Renal cortex interstitium (tissue), 11 donors: Measurements from ENCODE around the gene UBIAD1. TPM values are rescaled to one million over a fixed set of nuclear protein-coding genes. Genes with fewer than 3 reads are reported as not detected.
"Not testable (repeated sequence)": the region's sequence is repeated elsewhere in the genome, so short reads cannot be mapped to it uniquely, and the experiment has no call there.

ENCODE experiments used
- DNase-seq, 11 donors: peaks; one replicate each; pipeline ENCODE4 v3.0.0-alpha.2; 2013; ENCODE audit warnings: low read depth in 9 of 11, low spot score in 4 of 11; ENCODE audit errors: extremely low read depth in 1 of 11
- polyA plus RNA-seq, 3 donors: library from polyadenylated mRNA; unstranded; fragments of 120-200 nt; gene quantifications; one replicate each; pipeline ENCODE4 v1.2.1, GENCODE V29; 2013; ENCODE audit not compliant: insufficient read length in 3 of 3

UBIAD1 gene
- polyA plus RNA-seq, 3 donors = 15.1 to 15.9 (median 15.5) TPM

DNA sequence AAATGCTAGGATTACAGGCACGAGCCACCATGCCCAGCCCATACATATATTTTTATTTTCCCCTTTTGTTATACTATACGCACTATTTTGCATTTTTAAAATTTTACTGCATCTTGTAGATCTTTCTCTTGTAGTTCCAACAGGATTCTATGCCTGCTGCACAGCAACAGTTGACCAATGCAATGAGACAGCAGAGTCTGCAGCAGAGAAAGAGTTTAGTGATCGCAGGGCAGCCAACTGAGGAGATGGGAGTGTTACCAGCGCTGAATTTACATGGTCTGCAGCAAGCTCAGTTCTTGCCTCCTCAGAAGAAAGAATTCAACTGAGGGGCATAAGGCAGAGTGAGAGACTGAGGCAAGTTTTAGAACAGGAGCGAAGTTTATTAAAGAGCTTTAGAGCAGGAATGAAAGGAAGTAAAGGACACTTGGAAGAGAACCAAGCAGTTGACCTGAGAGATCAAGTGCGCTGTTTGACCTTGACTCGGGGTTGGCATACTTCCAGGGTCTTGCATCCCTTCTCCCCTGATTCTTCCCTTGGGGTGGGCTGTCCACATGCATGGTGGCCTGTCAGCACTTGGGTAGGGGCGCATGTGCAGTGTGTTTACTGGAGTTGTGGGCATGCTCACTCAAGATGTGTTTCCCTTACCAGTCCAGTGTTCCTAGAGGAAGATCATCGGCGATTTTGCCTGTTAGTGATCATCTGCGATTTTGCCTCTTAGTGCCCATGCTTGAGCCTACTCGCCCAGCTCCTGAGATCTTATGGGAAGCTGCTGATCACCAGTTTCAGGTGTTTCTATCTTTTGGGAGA, 6.5 kb upstream of the UBIAD1 start:
- no peak for DNase-seq

DNA sequence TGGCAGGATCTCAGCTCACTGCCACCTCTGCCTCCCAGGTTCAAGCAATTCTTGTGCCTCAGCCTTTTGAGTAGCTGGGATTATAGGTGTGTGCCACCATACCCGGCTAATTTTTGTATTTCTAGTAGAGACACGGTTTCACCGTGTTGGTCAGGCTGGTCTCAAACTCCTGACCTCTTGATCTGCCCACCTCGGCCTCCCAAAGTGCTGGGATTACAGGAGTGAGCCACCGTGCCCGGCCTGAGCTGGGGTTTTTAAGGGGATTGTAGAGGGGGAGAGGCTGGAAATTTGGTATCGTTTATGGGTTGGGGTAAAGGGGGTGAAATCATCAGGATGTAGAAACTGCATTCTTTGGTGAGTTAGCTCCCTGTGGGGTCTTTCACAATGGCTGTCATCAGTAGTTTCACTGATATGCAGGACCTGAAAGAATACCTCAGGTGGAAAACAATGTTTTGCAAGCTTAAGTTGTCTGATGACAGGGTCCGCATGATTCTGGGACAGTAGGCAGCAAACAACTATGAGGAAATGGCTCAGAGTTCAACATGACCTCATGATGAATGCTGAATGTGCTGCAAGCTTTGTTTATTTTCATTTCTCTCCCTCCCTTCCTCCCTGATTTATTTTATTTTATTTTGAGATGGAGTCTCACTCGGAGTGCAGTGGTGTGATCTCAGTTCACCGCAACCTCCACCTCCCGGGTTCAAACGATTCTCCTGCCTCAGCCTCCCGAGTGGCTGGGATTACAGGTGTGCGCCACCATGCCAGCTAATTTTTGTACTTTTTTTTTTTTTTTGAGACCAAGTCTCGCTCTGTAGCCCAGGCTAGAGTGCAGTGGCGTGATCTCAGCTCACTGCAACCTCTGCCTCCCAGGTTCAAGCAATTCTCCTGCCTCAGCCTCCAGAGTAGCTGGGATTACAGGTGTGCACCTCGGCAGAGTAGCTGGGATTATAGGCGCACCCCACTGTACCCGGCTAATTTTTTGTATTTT, 5.4 kb upstream of the UBIAD1 start:
- DNase-seq = not testable (repeated sequence)

DNA sequence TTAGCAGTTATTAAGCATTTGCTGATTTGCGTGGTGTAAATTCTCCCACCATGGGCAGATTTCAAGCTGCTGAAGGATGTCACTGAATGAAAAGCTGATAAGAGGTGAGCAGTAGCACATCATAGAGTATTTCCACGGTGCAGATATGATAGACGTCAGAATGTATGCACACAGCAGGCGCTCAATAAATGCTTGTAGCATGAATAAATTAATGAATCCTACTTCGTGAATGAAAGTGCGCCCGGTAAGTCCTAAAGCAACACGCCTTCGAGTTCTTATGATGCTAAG, 510 bp upstream of the UBIAD1 start:
- no peak for DNase-seq

DNA sequence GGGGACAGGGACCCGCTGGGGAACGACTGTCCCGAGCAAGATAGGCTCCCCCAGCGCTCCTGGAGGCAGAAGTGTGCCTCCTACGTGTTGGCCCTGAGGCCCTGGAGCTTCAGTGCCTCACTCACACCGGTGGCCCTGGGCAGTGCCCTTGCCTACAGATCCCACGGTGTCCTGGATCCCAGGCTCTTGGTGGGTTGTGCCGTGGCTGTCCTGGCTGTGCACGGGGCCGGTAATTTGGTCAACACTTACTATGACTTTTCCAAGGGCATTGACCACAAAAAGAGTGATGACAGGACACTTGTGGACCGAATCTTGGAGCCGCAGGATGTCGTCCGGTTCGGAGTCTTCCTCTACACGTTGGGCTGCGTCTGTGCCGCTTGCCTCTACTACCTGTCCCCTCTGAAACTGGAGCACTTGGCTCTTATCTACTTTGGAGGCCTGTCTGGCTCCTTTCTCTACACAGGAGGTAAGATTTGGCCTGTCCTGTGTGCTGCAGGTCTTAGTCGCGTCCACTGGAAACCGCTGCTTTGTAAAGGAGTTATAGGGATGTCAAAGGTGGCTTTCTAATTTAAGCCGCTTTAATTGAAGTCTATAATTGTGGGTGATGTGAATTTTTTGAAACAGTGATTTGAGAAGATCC, 717 bp downstream of the UBIAD1 start:
- no peak for DNase-seq

DNA sequence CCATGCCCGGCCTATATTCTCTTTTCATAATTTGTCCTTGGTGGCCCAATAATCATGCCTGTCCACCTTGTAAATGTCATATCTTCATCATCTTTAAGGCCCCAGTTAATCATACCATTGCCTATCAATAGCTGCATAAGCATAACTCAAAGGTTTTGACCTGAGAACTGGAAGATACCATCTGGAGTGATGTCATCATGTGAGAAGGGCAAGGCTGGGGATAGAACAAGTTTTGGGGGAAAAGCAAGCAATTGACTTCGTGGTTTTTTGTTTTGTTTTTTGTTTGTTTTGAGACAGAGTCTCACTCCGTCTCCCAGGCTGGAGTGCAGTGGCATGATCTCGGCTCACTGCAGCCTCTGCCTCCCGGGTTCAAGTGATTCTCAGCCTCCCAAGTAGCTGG, 6.2 kb downstream of the UBIAD1 start:
- no peak for DNase-seq

DNA sequence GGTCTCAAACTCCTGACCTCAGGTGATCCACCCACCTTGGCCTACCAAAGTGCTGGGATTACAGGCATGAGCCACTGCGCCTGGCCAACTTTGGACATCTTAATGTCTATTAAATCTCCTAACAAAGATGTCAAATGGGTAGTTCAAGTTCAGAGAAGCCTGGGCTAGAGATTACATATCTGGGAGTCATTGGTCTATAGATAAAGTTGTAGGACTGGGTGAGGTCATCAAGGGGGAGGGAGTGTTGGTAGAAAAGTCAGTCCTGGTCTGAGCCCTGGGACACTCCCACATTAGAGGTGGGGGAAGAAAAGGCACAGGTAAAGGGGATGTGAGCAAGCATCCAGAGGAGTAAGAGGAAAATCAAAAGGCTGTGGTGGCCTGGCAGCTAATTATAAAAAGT, 6.6 kb downstream of the UBIAD1 start:
- DNase-seq = no peak

DNA sequence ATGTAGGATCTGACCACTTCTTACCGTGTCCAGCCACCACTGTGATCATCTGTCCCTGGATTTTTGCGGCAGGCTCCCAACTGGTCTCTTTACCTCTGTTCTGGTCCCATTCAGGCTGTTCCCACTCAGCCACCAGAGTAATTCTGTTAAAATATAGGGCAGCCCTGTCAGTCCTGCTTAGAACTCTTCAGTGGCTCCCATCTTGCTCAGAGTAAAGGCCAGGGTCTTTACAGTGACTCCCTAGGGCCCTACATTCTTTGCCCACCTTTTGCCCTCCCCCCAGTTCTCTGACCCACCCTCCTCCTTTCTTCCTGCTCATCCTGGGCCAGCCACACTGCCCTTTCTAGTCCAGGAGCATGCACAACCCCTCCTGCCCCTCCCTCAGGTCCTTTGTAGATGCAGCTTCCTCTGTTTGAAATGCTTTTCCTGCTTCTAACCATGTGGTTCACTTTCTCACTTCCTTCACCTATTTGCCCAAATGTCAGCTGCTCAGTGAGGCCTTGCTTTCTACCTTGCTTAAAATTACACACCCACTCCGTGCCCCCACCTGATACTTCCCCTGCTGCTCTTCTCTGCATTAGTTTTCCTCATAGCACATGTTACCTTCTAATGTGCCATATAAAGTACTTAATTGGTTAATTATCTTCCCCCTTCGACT, 7.8 kb downstream of the UBIAD1 start:
- no peak for DNase-seq

DNA sequence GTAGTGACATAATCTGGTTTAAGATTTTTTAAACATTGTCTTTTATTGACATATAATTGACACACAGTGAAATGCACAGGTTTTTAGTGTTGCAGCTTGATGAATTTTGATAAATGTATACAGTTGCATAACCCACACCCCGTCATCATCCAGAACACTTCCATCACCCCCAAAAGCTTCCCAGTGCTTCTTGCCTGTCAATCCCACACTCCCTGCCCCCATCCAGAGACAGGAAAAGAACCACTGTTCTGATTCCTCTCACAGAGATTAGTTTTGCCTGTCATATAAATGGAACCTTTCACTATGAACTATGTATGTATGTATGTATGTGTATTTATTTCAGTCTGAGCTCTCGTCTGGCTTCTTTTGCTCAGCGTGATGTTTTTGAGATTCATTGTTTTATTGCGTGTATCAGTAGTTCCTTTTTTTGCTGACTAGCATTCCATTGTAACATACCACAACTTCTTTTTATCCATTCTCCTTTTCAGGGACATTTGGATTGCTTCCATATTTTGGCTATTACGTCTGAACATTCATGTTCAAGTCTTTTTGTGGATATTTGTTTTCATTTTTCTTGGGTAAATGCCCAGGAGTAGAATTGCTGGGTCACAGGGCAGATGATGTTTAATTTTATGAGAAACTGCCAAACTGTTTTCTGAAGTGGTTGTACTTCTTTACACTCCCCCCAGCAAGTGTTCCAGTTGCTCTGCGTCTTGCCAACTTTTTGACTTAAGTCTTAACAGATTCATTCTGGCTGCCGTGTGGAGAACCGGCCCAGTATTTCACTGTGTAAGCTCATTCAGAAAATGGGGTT, 8.7 kb downstream of the UBIAD1 start:
- DNase-seq = no peak

DNA sequence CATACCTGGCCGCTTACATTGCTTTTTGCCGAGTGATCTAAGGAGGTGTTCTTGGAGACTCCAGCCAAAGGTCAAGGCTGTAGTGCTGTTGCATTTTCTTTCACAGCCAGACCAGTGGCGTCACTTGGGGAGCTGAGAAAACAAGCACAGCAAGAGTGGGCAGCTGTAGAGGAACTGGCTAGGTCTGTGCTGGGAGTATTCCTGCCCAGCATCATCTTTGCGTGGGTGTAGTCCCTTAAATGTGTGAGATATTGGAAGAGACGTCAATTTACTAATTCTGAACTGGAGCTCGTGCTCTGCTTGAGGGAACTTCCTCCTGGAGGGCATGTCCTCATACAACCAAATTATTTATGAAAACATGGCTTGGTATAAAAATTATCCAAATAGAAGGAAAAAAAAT, 10.2 kb downstream of the UBIAD1 start:
- DNase-seq = no peak

DNA sequence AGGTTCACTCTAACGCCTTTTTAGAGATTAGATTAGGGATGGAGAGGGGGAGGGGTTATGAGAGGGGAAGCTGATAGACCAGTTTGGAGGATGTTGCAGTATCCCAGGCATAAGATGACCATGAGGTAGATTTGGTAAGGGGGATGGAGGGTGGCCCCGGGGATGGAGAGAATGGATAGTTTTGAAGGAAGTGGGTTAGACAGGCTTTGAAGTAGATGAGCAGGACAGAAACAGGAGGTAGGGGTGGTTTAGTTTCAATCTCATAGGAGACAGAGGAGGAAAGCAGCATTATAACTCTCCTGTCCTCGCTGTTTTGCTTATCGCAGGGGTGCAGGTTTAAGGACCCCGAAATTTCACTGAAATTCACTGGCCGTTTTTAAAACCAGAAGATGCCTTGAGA, 11.8 kb downstream of the UBIAD1 start:
- DNase-seq = no peak

DNA sequence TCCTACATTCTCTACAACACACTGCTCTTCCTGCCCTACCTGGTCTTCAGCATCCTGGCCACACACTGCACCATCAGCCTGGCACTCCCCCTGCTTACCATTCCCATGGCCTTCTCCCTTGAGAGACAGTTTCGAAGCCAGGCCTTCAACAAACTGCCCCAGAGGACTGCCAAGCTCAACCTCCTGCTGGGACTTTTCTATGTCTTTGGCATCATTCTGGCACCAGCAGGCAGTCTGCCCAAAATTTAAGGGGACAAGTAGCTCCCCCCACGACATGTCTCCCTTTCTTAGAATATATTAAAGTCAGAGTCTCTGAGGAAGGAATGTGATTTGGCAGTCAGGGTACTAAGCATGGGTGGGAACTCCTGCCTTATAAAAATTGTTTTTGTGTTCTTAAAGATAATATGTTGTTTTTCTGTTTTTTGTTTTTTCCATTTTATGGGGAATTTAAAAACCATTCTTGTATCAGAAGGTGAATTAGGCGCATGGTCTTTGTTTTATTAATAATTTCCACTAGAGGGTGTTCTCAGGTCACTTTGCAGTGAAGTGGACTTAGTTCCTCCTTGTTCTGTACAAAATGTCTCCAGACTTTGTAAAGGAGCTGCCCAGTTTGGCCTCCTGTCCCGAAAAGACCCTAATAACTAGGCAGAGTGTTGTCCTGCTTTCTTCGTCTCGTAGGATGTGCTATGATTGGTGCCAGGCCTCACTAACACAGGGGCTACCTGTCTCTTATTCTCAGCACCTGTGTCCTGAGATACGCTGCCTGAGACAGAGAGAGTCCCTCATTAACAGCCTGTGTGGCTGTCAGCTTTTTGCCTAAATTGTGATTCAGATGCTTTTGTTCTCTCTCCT, 13.1 kb downstream of the UBIAD1 start:
- no peak for DNase-seq

DNA sequence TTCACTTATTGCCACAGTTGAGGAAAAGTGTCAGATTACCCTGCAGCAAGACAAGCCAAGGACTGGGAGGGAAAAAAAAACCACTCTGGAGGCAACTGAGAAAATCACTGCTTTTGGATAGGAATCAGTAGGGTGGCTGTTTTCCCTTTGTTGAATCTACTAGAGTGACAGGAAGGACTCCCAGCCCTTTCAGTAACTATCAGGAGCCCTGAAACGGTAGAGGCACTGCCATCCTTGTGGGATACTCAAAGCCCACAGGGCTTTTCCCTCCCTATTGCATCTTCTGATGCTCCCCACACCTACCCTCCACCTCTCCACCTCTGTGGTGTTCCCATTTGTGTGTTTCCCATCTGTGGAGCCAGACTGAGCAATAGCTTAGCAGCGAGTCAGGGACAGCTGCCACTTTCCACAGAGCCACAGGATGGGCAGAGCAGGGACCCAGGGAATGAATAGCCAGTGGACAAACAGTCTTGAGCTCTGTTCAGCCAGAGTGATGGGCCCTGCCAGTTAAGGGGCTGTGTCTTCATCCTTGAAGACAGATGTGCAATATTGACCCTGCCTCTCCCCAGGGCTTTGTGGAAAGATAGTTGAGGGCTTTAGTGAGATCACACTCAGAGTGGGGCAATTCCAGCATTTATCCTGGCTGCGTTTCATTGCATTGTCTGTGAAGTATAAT, 13.9 kb downstream of the UBIAD1 start:
- DNase-seq = no peak

DNA sequence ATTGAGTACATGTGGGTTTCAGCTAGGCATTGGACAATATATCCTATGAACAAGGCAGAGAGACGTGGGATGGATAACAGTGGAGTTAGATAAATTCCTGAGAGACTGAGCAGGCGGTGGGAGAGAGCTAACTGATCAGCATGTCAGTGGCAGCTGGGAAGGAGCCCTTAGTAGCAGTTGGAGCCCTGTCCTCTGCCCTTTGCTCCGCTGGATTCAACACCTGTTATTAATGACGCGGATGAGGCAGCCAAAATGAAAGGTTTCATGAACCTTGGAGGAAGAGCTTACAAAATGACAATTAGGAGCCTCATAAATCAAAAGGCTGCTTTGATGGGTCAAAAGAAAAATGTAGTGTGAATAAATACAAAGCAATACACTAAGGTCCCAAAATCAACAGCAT, 16.1 kb downstream of the UBIAD1 start:
- DNase-seq = no peak

DNA sequence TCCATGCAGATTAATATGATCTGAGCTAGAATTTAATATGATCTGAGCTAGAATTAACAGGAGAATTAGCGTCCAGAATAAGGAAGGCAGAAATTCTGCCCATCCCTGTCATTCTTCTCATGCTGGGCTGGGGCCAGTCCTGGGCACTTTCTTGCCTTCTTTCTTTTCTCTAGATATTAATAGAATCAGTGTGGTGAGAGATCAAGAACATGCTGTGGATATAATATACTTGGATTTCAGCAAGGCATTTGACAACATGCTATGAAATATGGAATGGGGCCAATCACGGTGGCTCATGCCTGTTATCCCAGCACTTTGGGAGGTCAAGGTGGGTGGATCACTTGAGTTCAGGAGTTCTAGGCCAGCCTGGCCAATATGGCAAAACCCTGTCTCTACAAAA, 18.1 kb downstream of the UBIAD1 start:
- no peak for DNase-seq

DNA sequence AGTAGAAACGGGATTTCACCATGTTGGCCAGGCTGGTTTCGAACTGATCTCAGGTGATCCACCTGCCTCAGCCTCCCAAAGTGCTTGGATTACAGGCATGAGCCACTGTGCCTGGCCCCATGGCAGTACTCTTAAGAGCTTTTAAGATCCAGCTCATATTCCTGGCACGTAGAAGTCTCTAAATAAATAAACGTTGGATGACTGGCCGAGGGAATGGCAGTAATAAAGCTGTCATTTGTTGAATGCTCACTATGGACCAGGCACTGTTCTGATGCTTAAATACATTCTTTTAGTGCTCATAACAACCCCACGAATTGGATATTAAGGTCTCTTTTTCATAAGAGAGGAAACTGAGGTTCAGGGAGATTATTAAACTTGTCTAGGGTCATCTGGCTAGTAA, 20.9 kb downstream of the UBIAD1 start:
- no peak for DNase-seq

DNA sequence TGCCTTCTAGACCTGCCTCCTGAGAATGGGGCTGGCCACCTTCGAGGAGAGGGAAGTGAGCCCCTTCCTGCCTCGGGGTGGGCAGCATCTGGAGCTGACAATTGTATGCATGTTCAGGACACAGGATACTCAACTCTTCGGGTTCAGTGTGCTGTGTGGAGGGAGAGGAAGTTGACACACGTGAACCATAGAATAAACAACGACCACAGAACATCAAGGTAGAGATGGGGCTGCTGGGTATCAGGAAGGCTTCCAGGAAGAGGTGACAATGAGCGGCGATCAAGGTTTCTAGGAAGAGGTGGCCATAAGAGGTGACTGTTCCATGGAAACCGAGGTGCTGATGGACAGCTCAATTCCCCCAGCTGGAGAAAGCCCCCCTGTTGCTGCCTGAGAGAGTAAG, 22.0 kb downstream of the UBIAD1 start:
- no peak for DNase-seq

DNA sequence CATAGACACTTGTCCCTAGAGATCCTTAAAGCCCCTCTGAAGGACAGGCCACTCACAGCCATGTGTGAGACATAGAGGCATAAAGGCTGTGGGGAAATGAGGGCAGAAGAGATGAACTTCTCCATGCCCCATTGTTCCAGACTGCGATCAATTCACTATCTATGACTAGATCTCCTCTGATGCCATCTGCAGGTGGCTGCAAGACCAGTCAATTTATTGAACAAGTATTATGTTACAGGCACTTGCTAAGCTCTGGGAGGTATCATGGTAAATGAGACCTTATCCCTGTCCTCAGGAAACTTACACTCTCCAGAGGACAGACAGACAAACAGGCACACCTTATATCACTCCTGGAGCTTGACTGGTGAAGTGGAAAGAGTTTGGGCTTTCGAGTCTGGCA, 22.9 kb downstream of the UBIAD1 start:
- no peak for DNase-seq
